Neutrophil (primary cell): Measurements from ENCODE around the gene ATP10D.
"Not testable (repeated sequence)": the region's sequence is repeated elsewhere in the genome, so short reads cannot be mapped to it uniquely, and the experiment has no call there.

Source experiments
- H3K27ac ChIP-seq: fragments of 200-600 bp; sonication (generic); 2 replicates; pipeline ENCODE4 v1.5.1; 2016; ENCODE audit warnings: mild to moderate bottlenecking, moderate library complexity
- H3K27me3 ChIP-seq: fragments of 200-600 bp; sonication (generic); 2 replicates; pipeline ENCODE4 v1.6.0; 2016; ENCODE audit warnings: mild to moderate bottlenecking
- H3K36me3 ChIP-seq: fragments of 200-600 bp; sonication (generic); 2 replicates; pipeline ENCODE4 v1.5.1; 2017
- H3K4me1 ChIP-seq, 2 experiments: fragments of 200-600 bp in 1 of 2; sonication (generic) in 1 of 2; 1 replicate in 1 of 2; 2 replicates in 1 of 2; pipeline versions ENCODE4 v1.5.1 to v1.6.1; 2013 to 2016; ENCODE audit warnings: low read depth in 1 of 2, low read length in 1 of 2, mild to moderate bottlenecking in 1 of 2, moderate library complexity in 1 of 2; ENCODE audit not compliant: control insufficient read depth in 1 of 2, insufficient read depth in 1 of 2
- H3K4me3 ChIP-seq, 2 experiments: fragments of 200-600 bp in 1 of 2; sonication (generic) in 1 of 2; 1 replicate in 1 of 2; 2 replicates in 1 of 2; pipeline ENCODE4 v1.5.1; 2013 to 2016; ENCODE audit warnings: low read depth in 1 of 2, low read length in 1 of 2, mild to moderate bottlenecking in 1 of 2, moderate library complexity in 1 of 2
- H3K9me3 ChIP-seq: fragments of 200-600 bp; sonication (generic); 2 replicates; pipeline ENCODE4 v1.5.1; 2016
- TF ChIP-seq, protein P1 (sequence below): fragments of 200-600 bp; sonication (generic); IDR thresholded peaks from 2 replicates; pipeline ENCODE4 v1.5.1; 2016; ENCODE audit warnings: antibody characterized with exemption

ATP10D gene

DNA sequence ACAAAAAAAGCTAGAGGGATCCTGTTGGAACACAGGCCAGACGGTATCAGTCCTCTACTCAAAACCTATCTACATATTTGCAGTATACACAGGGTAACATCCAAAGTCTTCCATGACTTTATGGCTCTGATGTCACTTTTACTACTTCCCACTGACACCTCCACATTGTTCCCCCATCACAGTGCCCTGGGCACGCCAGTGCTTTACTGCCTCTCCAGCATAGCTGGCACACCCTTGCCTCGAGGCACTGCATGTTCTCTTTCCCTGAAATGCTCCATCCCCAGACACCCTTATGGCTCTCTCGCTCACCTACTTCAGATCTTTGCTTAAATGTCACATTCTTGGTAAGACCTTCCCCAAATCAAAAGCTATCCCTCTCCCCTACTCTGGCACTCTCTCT lies 6.3 kb upstream of the ATP10D start:
- no peaks in the 10 kb centered on the region for H3K27me3 ChIP-seq
- TF ChIP-seq, protein P1, sequence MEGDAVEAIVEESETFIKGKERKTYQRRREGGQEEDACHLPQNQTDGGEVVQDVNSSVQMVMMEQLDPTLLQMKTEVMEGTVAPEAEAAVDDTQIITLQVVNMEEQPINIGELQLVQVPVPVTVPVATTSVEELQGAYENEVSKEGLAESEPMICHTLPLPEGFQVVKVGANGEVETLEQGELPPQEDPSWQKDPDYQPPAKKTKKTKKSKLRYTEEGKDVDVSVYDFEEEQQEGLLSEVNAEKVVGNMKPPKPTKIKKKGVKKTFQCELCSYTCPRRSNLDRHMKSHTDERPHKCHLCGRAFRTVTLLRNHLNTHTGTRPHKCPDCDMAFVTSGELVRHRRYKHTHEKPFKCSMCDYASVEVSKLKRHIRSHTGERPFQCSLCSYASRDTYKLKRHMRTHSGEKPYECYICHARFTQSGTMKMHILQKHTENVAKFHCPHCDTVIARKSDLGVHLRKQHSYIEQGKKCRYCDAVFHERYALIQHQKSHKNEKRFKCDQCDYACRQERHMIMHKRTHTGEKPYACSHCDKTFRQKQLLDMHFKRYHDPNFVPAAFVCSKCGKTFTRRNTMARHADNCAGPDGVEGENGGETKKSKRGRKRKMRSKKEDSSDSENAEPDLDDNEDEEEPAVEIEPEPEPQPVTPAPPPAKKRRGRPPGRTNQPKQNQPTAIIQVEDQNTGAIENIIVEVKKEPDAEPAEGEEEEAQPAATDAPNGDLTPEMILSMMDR = no peak
- H3K9me3 ChIP-seq = no peaks in the 10 kb centered on the region
- H3K36me3 ChIP-seq = no peaks in the 10 kb centered on the region
- peaks cover 10 to 11% of the 10 kb centered on the region in 2 experiments for H3K4me1 ChIP-seq
- no peak overlapping the region for H3K4me3 ChIP-seq
- no peak overlapping the region for H3K27ac ChIP-seq

DNA sequence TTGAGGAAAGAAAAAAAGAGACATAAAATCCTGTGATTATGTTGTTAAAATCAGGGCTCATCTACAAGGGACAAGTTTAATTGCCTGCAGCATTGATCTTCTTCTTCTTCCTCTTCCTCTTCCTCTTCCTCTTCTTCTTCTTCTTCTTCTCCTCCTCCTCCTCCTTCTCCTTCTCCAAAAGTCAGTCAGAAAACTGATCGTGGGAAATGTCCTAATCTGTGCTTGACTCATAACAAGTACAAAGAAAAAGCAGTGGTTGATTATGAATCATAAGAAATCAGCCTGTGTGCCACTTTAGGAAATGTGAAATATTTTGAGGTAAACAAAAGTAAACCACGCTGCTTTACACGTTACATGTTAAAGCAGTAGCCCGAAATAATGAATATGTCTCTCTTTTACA lies 2.7 kb upstream of the ATP10D start:
- TF ChIP-seq, protein P1 = no peak
- H3K36me3 ChIP-seq = no peaks in the 10 kb centered on the region
- peak overlapping the region; percentile 49 for H3K27ac ChIP-seq
- H3K27me3 ChIP-seq = no peaks in the 10 kb centered on the region
- peaks cover 25 to 27% of the 10 kb centered on the region in 2 experiments for H3K4me1 ChIP-seq
- no peak overlapping the region for H3K4me3 ChIP-seq
- H3K9me3 ChIP-seq = no peaks in the 10 kb centered on the region

DNA sequence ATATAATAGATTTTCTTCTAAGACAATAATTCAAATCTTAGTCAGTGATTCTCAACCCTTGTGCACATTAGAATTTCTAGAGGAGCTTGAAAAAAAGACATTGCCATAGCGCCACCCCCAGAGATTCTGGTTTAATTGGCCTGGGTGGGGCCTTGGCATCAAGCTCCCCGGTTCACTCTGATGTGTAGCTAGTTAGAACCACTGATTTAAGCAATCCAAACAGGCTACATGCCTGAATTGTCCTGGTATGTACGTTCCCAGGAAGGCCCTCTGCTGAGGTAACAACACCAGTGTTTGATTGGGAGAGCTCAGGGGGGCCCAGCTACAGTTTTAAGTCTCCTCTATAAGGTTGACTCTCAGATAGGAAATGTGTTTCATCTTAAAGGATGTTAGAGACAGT lies 1.3 kb upstream of the ATP10D start:
- no peaks in the 10 kb centered on the region for H3K9me3 ChIP-seq
- H3K27ac ChIP-seq = no peak overlapping the region
- TF ChIP-seq, protein P1 = no peak
- H3K27me3 ChIP-seq = no peaks in the 10 kb centered on the region
- H3K4me1 ChIP-seq = peaks cover 25 to 27% of the 10 kb centered on the region in 2 experiments
- no peak overlapping the region for H3K4me3 ChIP-seq
- no peaks in the 10 kb centered on the region for H3K36me3 ChIP-seq

DNA sequence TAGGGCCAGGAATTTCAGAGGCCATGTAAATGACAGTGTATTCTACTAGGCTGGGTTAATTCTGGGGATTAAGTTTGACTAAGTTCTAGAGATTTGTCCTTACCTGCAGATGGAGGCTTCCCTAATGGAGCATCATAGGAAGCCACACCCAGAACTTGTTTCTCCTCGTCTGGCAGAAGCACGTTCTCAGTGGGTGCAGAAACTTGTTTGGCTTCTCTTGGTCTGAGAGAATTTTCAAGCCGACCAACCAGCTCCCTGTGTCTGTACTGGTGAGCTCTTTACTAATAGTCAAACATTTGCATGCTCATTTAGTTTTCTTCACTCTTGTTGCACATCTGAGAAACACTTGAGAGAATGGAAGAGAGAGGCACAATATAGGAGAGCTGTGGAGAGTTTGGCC lies 907 bp upstream of the ATP10D start:
- Histone ChIP-seq H3K4me1 (peaks cover 25 to 27% of the 10 kb centered on the region in 2 experiments), H3K9me3 (no peaks in the 10 kb centered on the region), H3K4me3 (no peak overlapping the region), H3K27ac (no peak overlapping the region), H3K27me3 (no peaks in the 10 kb centered on the region), H3K36me3 (no peaks in the 10 kb centered on the region)
- TF ChIP-seq, protein P1 = no peak

DNA sequence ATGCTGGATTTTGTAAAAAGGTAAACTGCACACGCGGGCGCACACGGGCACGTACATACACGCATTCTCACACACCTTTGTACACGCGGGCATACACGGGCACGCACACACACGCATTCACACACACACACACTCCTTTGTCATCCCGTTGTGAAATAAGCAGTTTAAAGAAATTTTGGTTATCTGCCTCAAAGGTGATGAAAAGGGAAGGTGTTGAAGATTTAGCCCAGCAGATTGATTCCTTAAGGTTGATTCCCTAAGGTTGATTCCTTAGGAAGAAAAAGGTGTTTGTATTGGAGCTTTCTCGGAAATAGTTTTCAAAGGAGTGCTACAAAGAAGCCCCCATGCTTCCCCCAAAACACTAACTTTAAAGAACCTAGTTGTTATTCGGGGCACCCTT lies 693 bp downstream of the ATP10D start:
- Histone ChIP-seq H3K36me3 (no peaks in the 10 kb centered on the region), H3K4me3 (peak overlapping the region; percentile 72 to 94), H3K27me3 (no peaks in the 10 kb centered on the region), H3K4me1 (peaks cover 25 to 27% of the 10 kb centered on the region in 2 experiments), H3K9me3 (no peaks in the 10 kb centered on the region), H3K27ac (peak overlapping the region; percentile 92)
- TF ChIP-seq, protein P1 = no peak

DNA sequence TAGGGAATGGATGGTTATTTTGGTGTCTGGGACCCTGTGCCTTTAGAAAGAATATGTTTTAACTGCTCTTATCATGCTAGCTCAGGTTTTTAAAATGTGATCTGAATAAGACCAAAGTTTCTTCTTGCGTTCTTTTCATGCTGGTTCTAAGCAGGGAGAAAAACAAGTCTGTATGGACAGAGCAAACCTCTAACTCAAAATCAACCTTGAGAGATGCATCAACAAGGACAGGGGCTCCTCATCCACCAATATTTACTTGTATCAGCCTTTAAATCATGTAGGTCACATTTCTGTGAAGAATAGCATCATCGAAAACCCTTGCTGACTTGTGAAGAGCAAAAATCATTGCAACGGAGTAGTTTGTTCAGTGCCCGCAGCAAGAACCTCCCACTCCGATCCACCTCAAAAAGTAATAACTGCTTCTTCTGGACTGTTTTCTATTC lies 1.2 kb downstream of the ATP10D start:
- no peaks in the 10 kb centered on the region for H3K36me3 ChIP-seq
- TF ChIP-seq, protein P1 = no peak
- no peaks in the 10 kb centered on the region for H3K9me3 ChIP-seq
- no peaks in the 10 kb centered on the region for H3K27me3 ChIP-seq
- peak overlapping the region; percentile 72 to 94 for H3K4me3 ChIP-seq
- H3K4me1 ChIP-seq = peaks cover 25 to 27% of the 10 kb centered on the region in 2 experiments
- peak overlapping the region; percentile 92 for H3K27ac ChIP-seq

DNA sequence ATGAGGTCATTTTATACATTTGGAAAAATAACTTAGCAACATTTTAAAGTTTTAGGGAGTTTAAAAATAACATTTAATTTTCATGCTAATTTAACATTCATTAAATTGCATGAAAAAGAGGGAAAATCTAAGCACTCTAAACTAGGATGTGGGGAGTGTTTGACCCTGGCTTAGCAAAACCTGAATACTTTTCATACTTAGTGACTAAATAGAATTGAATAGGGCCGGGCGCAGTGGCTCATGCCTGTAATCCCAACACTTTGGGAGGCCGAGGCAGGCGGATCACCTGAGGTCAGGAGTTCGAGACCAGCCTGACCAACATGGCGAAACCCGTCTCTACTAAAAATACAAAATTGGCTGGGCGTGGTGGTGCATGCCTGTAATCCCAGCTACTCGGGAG lies 1.7 kb downstream of the ATP10D start:
- not testable (repeated sequence) for H3K4me3 ChIP-seq, H3K36me3 ChIP-seq, H3K27ac ChIP-seq, H3K9me3 ChIP-seq, H3K27me3 ChIP-seq
- H3K4me1 ChIP-seq = peaks cover 24 to 26% of the 10 kb centered on the region in 2 experiments
